Measurements from ENCODE around the gene MACROD1.

MACROD1 gene

DNA sequence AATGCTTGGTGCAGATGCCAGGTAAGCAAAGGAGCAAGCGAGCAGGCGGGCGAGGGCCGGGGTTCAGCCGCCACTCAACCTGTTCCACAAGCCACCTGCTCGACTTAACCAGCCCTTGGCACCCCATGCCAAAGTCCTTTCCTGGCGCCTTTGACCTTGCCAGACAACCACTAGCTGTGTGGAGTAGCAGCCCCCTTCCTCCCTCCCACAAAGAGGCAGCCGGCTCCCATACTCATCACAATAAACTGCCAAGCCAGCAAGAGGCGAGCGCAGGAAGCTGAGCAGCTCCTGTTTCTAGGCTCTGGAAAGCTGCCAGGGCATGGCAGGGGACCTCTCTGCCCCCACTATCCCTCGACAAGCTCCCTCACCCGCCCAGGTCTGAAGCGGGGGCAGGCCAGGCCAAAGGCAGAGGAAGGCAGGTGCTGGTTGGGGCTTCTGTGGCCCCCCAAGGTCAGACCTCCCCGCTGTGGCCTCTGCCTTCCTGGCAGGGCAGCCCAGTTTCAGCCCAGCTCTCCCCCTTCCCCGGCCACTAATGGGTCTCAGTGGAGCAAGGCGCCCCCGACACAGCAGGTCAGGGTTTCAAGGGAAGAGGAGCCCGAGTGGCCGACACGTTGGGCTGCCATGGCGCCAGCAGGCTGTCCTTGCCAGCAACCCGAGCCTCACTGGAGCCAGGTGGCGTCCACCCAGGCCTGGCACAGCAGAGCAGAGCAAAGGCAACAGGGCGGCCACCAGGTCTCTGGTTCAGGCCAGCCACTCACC lies 15.3 kb downstream of the MACROD1 start:
- DNase-seq, result no peak

GRCh38 chr11:64150051-64150450 lies 15.9 kb downstream of the MACROD1 start:
- DNase-seq, result no peak

DNA sequence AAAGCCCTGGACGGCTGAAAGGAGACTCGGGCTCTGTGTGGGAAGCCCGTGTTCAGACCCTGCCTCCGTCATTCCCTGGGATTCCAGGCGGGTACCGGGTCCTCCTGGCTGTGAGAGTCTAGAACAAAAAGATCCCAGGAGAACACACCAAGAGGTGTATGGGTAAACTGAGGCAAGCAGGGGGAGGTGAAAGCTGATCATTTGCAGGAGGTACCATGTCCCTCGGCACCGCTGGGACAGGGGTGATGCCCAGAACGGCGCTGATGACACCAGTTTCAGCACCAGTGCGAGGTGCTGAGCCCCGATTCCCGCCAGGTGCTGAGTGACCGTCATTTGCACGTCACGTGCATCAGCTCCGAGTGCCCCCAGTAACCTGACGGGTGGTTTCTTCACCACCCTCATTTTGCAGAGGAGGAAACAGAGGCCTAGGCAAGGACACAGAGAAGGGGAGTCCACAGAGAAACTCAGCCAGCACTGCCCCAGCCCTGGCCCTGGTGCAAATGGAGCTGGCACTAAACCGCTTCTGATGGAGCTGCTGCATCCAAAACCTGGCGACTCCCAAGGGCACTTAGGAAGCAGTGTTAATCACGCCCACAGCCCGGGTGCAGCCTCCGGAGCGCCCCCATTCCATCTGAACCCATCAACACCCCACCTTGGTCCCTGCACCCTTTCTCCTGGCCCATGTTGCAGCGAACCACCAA lies 16.8 kb downstream of the MACROD1 start:
- no peak for DNase-seq

DNA sequence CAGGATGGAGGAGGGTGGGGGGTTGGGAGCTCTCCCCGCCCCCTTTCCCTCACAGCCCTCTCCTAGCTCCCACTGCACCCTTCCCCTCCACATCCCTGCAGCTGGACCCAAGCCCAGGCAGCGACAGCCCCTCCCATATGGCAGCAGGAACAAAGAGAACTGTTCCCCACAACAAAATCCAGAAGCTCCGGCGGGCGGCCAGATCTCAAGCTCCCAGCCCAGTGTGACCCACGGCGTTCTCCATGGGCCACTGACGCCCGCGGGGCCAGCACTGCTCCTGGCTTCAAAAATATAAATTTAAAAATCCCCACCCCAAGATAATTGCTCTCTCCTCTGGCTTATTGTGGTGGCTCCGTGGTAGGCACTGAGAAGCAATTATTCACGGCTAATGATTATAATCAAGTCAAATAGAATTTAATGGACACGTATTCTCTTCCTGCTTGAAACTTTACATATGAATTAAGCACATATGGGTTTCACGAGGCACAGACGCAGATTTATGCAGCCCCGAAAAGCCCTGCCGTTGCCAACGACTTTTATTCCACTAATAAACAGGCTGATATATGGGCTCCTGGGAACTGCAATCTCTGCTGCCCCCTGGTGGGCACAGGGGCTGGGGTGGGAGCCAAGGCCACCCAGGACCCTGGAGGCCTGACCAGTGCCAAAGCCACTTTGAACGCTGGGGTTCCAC lies 17.5 kb downstream of the MACROD1 start:
- DNase-seq, result peak; percentile 69

GRCh38 chr11:64146036-64146955 lies 19.6 kb downstream of the MACROD1 start:
- DNase-seq, result peak; percentile 38

GRCh38 chr11:64144587-64145472 lies 21.1 kb downstream of the MACROD1 start:
- no peak for DNase-seq

- DNase-seq, result no peak
Measured at GRCh38 chr11:64141081-64141783, 24.7 kb downstream of the MACROD1 start.

DNA sequence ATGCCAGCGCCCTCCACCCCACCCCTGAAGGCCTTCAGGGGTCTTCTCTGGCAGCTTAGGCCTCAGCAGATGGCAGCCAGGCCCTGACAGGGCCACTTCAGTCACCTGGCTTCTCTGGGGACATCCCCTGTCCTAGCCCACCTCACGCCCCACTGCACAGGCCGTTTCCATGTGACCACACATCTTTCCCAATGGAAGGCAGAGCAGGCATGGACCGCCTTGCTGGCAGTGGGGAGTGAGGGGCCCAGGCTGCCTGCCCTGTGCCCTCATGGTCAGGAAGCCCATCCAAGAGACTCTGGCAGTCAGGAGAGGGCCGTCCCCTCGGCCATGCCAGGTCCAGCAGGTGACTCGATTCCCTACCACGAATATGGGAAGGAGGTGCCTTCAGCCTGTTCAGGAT lies 25.8 kb downstream of the MACROD1 start:
- no peak for DNase-seq

- DNase-seq, result no peak
Measured at GRCh38 chr11:64139049-64139448, 26.9 kb downstream of the MACROD1 start.

GRCh38 chr11:64138398-64138797 lies 27.5 kb downstream of the MACROD1 start:
- DNase-seq, result no peak

DNA sequence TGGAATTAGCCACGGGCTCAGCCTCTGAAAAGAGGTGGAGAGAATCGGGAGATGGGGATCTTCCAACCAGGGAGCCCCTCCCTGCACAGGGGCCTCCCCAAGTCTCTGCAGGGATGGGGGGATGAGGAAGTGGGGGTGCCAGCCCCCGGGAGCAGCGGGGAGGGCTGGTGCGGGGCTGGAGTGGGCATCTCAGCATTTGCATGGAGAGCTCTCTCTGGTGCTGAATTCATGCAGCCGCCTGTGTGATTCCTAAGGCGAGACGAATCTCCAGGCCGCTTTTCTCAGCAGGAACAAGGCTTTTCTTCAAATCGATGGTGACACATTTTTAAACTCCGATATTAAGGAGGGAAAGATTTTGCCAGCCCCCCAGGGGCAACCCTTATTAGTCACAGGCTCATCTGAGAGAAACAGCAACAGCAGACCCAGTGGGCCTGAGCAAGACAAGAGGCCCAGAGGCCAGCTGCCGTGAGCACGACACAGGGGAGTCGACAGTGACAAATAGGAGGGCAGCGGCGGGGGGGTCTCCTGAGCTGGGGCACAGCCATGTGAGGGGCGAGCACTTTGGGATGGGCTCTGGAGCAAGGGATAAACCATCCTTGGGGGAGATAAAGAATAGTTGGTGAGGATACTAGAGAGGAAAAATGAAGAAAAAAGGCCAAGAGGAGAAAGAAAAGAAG lies 29.0 kb downstream of the MACROD1 start:
- DNase-seq, result no peak

GRCh38 chr11:64135711-64136110 lies 30.2 kb downstream of the MACROD1 start:
- no peak for DNase-seq

DNA sequence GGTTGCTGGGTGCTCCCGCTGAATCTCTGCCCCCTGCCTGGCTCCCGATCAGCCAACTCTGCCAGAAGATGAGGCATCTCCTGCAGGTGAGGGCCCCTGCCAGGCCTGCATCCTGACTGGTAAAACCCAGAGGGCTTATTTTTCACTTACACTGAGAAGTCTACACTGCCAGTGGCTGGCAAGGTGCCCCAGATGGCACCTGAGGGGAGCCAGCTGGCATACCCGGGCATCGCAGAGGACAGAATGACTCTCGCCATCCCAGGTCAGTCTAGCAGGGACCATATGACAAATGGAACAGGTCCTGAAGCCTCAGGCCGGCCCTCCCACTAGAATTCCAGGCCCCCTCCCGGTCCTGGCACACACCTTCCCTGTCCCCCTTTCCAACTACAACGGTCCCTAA lies 30.9 kb downstream of the MACROD1 start:
- no peak for DNase-seq

GRCh38 chr11:64132982-64133705 lies 32.8 kb downstream of the MACROD1 start:
- DNase-seq, result no peak

GRCh38 chr11:64132191-64132771 lies 33.6 kb downstream of the MACROD1 start:
- no peak for DNase-seq

DNA sequence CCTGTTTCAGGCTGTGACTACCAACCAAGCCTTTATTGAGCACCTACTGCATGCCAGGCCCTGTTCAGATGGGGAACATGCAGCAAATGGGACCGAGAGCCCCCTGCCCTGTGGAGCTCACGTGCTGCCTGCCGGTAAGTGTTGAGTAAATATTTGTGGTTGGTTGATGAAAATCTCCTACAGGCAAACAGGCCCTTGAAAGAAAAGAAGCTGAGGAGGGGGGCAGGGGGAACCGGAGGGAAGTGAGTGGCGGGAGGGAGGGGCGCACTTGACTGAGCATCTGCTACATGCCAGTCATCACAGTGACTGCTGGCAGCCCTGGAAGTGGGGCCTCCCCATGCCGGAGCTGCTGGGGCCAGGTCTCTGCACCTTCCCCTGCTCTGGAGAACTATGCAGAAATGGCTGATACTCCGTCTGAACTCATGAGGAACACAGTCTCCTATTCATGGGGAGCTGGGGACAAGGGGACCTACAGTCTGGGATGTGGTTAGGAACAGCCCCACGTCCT lies 34.2 kb downstream of the MACROD1 start:
- peak; percentile 50 for DNase-seq

DNA sequence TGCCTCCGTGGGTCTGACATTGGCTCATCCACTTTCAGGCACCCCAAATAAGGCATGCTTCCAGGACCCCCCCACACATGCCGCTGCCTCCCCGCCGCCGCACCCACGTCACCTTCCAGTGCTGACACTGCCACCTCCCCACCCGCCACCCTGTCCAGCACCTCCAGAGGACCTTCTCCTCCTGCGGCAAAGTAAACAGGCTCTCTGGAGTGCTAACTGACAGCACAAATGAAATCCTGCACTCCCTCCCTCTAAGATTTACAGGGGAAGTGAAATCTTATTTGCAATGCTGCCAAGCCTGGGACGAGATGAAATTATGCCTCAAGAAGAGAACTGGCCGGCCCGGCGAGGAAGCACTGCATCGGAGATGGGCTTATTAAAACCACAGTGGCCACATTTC lies 35.3 kb downstream of the MACROD1 start:
- no peak for DNase-seq

- DNase-seq, result no peak
Measured at GRCh38 chr11:64129403-64129802, 36.5 kb downstream of the MACROD1 start.
